CD4-positive, CD25-positive, alpha-beta regulatory T cell (primary cell): ENCODE results near the gene MAP4K3. TPM values are rescaled to one million over a fixed set of nuclear protein-coding genes. Genes with fewer than 3 reads are reported as not detected.

Experiments used
- ATAC-seq, 2 donors: fragments of 150-1000 bp; cut with Tn5 transposase; one replicate each; pipeline ENCODE4 v1.10.0; 2021; ENCODE audit warnings: low read depth in 2 of 2, moderate number of reproducible peaks in 2 of 2, moderate library complexity in 1 of 2
- DNase-seq, 3 donors: peaks; one replicate each; pipeline versions ENCODE4 v3.0.0 to v3.0.0-alpha.2; 2012 to 2022; ENCODE audit warnings: mixed read lengths in 1 of 3
- H3K27ac ChIP-seq: one replicate; pipeline ENCODE4 v1.7.0; 2013; ENCODE audit warnings: mild to moderate bottlenecking, low read length; ENCODE audit not compliant: insufficient read depth, poor library complexity, severe bottlenecking
- H3K27me3 ChIP-seq: one replicate; pipeline ENCODE4 v1.7.0; 2013; ENCODE audit warnings: low read length; ENCODE audit not compliant: control insufficient read depth, insufficient read depth
- H3K36me3 ChIP-seq: one replicate; pipeline ENCODE4 v1.7.0; 2013; ENCODE audit warnings: mild to moderate bottlenecking, low read length, moderate library complexity; ENCODE audit not compliant: control insufficient read depth, insufficient read depth
- H3K4me1 ChIP-seq: 2 replicates; pipeline ENCODE4 v1.7.0; 2013; ENCODE audit warnings: mild to moderate bottlenecking, low read length; ENCODE audit not compliant: insufficient read depth, control insufficient read depth, poor library complexity, severe bottlenecking
- H3K4me3 ChIP-seq: one replicate; pipeline ENCODE4 v1.7.0; 2013; ENCODE audit warnings: low read depth, mild to moderate bottlenecking, low read length, moderate library complexity
- H3K9me3 ChIP-seq, 2 experiments: 1 replicate in 1 of 2; 2 replicates in 1 of 2; pipeline ENCODE4 v1.7.0; 2013; ENCODE audit warnings: low read length in 2 of 2, mild to moderate bottlenecking in 1 of 2, moderate library complexity in 1 of 2; ENCODE audit not compliant: control insufficient read depth in 2 of 2
- H3K27ac Mint-ChIP-seq, 3 donors: one replicate each; pipeline ENCODE4 v1.8.0; 2020 to 2022; ENCODE audit warnings: mild to moderate bottlenecking in 3 of 3, mixed read lengths in 3 of 3, moderate library complexity in 2 of 3
- H3K27me3 Mint-ChIP-seq: one replicate; pipeline ENCODE4 v1.8.0; 2022; ENCODE audit warnings: mild to moderate bottlenecking, mixed read lengths
- H3K36me3 Mint-ChIP-seq: one replicate; pipeline ENCODE4 v1.8.0; 2020; ENCODE audit warnings: mixed read lengths
- H3K4me1 Mint-ChIP-seq, 4 donors: one replicate each; pipeline ENCODE4 v1.8.0; 2020 to 2022; ENCODE audit warnings: mixed read lengths in 4 of 4, mild to moderate bottlenecking in 1 of 4
- H3K4me3 Mint-ChIP-seq, 4 donors: one replicate each; pipeline ENCODE4 v1.8.0; 2020 to 2022; ENCODE audit warnings: mild to moderate bottlenecking in 4 of 4, mixed read lengths in 4 of 4, moderate library complexity in 3 of 4
- H3K9me3 Mint-ChIP-seq, 7 donors: one replicate each; pipeline ENCODE4 v1.8.0; 2020 to 2022; ENCODE audit warnings: mixed read lengths in 7 of 7, mild to moderate bottlenecking in 3 of 7, moderate library complexity in 2 of 7
- polyA plus RNA-seq, 4 donors: library from polyadenylated mRNA; unstranded; fragments of 300-500 nt; fragmentation: Illumina TruSeq; gene quantifications; one replicate each; pipeline ENCODE4 v1.2.3, GENCODE V29; 2021
- total RNA-seq: library from RNA; stranded (reverse); gene quantifications from one replicate; pipeline ENCODE4 v1.2.3, GENCODE V29; 2022

The MAP4K3 gene
- total and polyA plus RNA-seq, 5 donors from 2014 or later: 1.4 to 28.7 (median 2.0) TPM

DNA sequence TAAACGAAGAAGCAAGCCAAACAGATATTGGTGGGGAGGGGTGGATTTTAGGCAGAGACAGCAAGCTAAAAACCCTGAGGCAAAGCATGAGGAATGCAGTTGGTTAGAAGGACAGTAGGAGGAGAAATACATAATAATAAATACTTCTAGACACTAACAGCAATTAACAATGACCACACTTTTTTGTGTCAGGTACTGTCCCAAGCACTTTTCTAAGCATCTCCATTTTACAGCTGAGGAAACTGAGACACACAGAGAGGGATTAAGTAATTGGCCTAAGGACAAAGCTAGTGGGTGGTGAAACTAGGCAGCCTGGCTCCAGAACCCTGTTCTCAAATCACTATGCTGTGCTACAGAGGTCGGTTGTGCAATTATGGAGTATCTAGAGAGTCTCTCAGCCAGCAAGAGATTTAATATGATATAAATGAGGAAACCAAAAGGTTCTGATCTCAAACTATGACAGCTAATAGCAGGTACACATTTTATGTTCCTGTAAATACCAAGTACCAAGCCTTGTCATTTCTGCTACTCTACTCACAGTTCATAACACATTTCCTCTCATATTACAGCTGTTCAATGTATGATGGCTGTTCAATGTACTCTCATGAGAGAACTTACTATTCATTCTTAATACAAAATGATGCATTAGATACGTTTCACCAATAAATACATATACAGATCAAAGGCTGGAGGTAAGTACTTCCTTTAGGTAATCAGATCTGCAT is 5.3 kb downstream of the MAP4K3 start:
- Mint-ChIP-seq H3K4me3 (peak overlapping the region in 2 of 4 donors; percentile 24 to 36), H3K4me1 (peaks cover 49 to 74% (median 62%) of the 10 kb centered on the region in 4 donors), H3K27ac (peak overlapping the region in 2 of 3 donors; percentile 24 to 55), H3K9me3 (no peaks in the 10 kb centered on the region), H3K27me3 (no peaks in the 10 kb centered on the region), H3K36me3 (no peaks in the 10 kb centered on the region)
- peak in 1 of 3 donors; percentile 22 for DNase-seq
- peak; percentile 20 to 22 for ATAC-seq
- Histone ChIP-seq H3K9me3 (no peaks in the 10 kb centered on the region), H3K4me1 (peaks cover 30% of the 10 kb centered on the region), H3K4me3 (no peak overlapping the region), H3K27ac (no peak overlapping the region), H3K27me3 (no peaks in the 10 kb centered on the region), H3K36me3 (no peaks in the 10 kb centered on the region)

DNA sequence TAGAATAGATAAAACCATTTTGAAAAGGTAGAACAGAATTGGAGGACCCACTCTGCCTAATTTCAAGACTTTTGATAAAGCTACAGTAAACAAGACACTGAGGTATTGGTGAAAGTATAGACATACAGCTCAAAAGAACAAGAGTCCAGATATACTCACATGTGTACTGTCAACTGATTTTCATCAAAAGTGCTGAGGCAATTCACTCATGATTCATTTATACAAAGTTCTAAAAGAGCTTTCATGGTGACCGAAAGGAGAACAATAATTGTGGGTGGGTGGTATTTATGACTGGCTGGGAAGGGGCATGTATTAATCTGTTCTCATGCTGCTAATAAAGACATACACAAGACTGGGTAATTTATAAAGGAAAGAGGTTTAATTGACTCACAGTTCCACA is 7.3 kb downstream of the MAP4K3 start:
- Histone ChIP-seq H3K27me3 (no peaks in the 10 kb centered on the region), H3K27ac (no peak overlapping the region), H3K36me3 (no peaks in the 10 kb centered on the region), H3K9me3 (no peaks in the 10 kb centered on the region), H3K4me3 (no peak overlapping the region), H3K4me1 (peaks cover 18% of the 10 kb centered on the region)
- Mint-ChIP-seq H3K4me3 (no peak overlapping the region), H3K9me3 (no peaks in the 10 kb centered on the region), H3K27ac (no peak overlapping the region), H3K36me3 (no peaks in the 10 kb centered on the region), H3K27me3 (no peaks in the 10 kb centered on the region), H3K4me1 (peaks cover 40 to 69% (median 53%) of the 10 kb centered on the region in 4 donors)
- ATAC-seq (no peak), DNase-seq (no peak)

DNA sequence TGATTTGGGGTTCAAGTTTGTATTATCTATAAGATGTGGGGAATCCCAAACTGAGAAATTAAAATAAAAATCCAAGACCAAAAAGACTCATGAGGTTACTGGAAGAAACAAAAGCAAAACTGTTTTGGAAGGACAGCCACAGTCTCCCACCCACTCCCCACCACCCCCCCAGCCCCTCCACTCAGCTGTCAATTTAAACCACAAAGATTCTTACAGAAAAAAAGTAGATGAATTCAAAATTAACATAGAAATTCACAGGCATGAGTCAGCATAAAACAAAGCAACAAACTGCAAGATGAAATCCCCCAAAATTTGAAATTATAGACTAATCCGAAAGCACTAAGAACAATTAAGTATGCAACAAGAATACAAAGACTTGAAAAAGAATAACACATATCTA is 12.1 kb downstream of the MAP4K3 start:
- H3K4me3 ChIP-seq: no peak overlapping the region
- Mint-ChIP-seq H3K4me1 (peaks cover 32 to 54% (median 33%) of the 10 kb centered on the region in 4 donors), H3K36me3 (no peaks in the 10 kb centered on the region), H3K9me3 (peaks cover 0 to 2% (median 0%) of the 10 kb centered on the region in 7 donors), H3K27ac (no peak overlapping the region), H3K27me3 (no peaks in the 10 kb centered on the region), H3K4me3 (no peak overlapping the region)
- no peaks in the 10 kb centered on the region for H3K36me3 ChIP-seq
- H3K27me3 ChIP-seq: no peaks in the 10 kb centered on the region
- no peaks in the 10 kb centered on the region for H3K9me3 ChIP-seq
- ATAC-seq (no peak), DNase-seq (no peak)
- H3K4me1 ChIP-seq: no peaks in the 10 kb centered on the region
- H3K27ac ChIP-seq: no peak overlapping the region

DNA sequence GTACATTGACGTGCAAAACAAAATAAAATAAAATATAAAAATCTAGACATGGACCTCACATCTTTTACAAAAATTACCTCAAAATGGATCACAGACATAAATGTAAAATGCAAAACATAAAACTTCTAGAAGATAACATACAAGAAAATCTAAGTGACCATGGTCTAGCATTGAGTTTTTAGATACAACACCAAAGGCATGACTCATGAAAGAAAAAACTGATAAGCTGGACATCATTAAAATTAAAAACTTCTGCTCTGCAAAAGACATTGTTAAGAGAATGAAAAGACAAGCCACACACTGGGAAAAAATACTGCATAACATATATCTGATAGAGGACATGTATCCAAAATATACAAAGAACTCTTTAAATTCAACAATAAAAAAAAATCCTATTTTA is 14.4 kb downstream of the MAP4K3 start:
- DNase-seq (no peak), ATAC-seq (no peak)
- H3K27me3 ChIP-seq: no peaks in the 10 kb centered on the region
- H3K4me3 ChIP-seq: no peak overlapping the region
- no peaks in the 10 kb centered on the region for H3K36me3 ChIP-seq
- Mint-ChIP-seq H3K27me3 (no peaks in the 10 kb centered on the region), H3K4me1 (peaks cover 26 to 60% (median 35%) of the 10 kb centered on the region in 4 donors), H3K4me3 (no peak overlapping the region), H3K27ac (no peak overlapping the region), H3K36me3 (no peaks in the 10 kb centered on the region), H3K9me3 (peaks cover 0 to 2% (median 0%) of the 10 kb centered on the region in 7 donors)
- H3K4me1 ChIP-seq: no peaks in the 10 kb centered on the region
- H3K27ac ChIP-seq: no peak overlapping the region
- no peaks in the 10 kb centered on the region for H3K9me3 ChIP-seq

DNA sequence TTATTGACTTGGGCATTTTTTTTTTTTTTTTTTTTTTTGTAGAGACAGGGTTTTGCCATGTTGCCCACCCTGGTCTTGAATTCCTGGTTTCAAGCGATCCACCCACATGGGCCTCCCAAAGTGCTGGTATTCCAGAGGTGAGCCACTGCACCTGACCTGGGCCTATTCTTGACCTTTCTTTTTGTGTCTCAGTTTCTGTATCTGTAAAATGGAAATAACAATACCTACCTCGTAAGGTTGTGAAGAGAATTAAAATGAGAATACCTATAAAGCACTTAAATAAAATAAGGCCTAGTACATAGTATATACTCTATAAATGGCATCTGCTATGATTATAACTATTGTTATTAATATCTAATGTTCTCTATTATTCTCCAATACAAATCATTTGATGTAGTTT is 15.7 kb downstream of the MAP4K3 start:
- H3K27ac Mint-ChIP-seq: no peak overlapping the region
- H3K4me1 ChIP-seq: no peaks in the 10 kb centered on the region
- no peak overlapping the region for H3K27ac ChIP-seq
- no peaks in the 10 kb centered on the region for H3K9me3 ChIP-seq
- ATAC-seq (no peak), DNase-seq (no peak)
- H3K4me1 Mint-ChIP-seq: peaks cover 16 to 49% (median 30%) of the 10 kb centered on the region in 4 donors
- no peaks in the 10 kb centered on the region for H3K27me3 Mint-ChIP-seq
- H3K36me3 ChIP-seq: no peaks in the 10 kb centered on the region
- H3K36me3 Mint-ChIP-seq: no peaks in the 10 kb centered on the region
- H3K9me3 Mint-ChIP-seq: peaks cover 0 to 2% (median 0%) of the 10 kb centered on the region in 7 donors
- no peak overlapping the region for H3K4me3 ChIP-seq
- H3K27me3 ChIP-seq: no peaks in the 10 kb centered on the region
- no peak overlapping the region for H3K4me3 Mint-ChIP-seq

DNA sequence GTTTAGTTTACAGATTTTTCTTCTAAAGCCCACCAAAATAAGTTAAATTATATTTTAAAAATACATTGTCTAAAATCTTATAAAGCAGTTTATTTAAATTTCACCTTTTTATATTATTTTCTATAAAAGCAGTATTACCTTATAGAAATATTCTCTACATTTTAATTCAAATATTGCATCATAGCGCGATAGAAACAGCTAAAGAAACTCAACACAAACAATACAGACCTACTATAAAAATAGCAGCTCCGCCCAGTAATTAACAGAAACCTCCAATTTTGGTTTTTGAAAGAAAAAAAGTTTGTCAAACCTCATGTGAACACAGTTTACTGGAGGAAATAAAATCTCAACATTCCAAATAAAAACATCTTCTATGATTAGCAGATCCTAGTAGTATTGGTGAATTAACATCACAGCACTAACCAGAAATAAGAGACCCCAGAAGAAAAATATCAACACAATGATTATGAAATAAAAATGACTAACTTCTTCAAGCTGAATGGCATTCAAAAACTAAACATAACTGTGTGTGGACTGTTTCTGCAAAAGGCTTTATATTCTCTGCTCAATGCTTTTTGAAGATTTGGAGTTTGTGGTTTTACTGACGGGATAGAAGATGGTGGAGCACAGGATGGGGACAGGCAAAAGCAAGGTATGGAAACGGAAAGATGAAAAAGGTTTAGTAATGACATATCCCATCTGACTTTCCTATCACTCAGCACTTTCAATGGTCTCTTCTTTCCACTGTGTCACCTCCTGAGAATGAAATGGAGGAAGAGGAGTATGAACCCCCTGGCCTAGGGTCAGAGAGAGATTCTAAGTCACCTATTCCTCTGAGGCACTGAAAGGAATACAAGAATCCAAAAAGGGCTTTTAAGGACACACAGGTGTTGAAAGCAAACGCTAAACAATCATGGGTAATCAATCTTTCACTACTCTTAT is 17.5 kb downstream of the MAP4K3 start:
- Histone ChIP-seq H3K4me3 (no peak overlapping the region), H3K9me3 (no peaks in the 10 kb centered on the region), H3K36me3 (no peaks in the 10 kb centered on the region), H3K27ac (no peak overlapping the region), H3K4me1 (no peaks in the 10 kb centered on the region), H3K27me3 (no peaks in the 10 kb centered on the region)
- no peak overlapping the region for H3K27ac Mint-ChIP-seq
- H3K36me3 Mint-ChIP-seq: no peaks in the 10 kb centered on the region
- peaks cover 16 to 39% (median 29%) of the 10 kb centered on the region in 4 donors for H3K4me1 Mint-ChIP-seq
- H3K9me3 Mint-ChIP-seq: peaks cover 0 to 2% (median 0%) of the 10 kb centered on the region in 7 donors
- DNase-seq (no peak), ATAC-seq (no peak)
- H3K27me3 Mint-ChIP-seq: no peaks in the 10 kb centered on the region
- H3K4me3 Mint-ChIP-seq: no peak overlapping the region

DNA sequence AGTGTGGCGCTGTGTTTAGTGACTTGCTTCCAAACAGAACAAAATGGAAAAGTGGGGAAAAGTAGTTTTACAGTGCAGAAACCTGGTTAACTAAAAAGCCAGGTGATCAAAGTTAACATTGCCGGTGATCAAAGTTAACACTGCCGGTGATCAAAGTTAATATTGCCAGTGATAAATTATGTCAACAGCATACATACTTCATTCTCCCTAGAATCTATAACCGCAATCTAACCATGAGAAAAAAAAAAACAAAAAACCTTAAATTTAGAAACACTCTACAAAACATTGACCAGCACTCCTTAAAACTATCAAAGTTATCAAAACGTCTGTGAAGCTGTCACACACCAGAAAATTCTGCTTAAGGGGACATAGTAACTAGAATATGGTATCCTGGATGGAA is 18.6 kb downstream of the MAP4K3 start:
- H3K36me3 ChIP-seq: no peaks in the 10 kb centered on the region
- no peaks in the 10 kb centered on the region for H3K27me3 Mint-ChIP-seq
- H3K4me1 ChIP-seq: no peaks in the 10 kb centered on the region
- no peak overlapping the region for H3K4me3 Mint-ChIP-seq
- ATAC-seq (no peak), DNase-seq (no peak)
- no peaks in the 10 kb centered on the region for H3K9me3 ChIP-seq
- H3K27me3 ChIP-seq: no peaks in the 10 kb centered on the region
- no peak overlapping the region for H3K27ac ChIP-seq
- H3K36me3 Mint-ChIP-seq: no peaks in the 10 kb centered on the region
- no peak overlapping the region for H3K27ac Mint-ChIP-seq
- no peak overlapping the region for H3K4me3 ChIP-seq
- H3K9me3 Mint-ChIP-seq: peaks cover 0 to 2% (median 0%) of the 10 kb centered on the region in 7 donors
- H3K4me1 Mint-ChIP-seq: peaks cover 19 to 40% (median 33%) of the 10 kb centered on the region in 4 donors
